HL-60 (cell line): ENCODE results near the gene AXIN1.

Experiments
- DNase-seq, 2 experiments: peaks; one replicate each; pipeline ENCODE4 v3.0.0-alpha.2; 2010 to 2020; ENCODE audit warnings: low read depth in 1 of 2, low spot score in 1 of 2
- H3K27ac ChIP-seq: fragments of 250-450 bp; sonication (Bioruptor Pico); replicated peaks from 2 replicates; pipeline ENCODE4 v1.5.1; 2020; ENCODE audit warnings: mild to moderate bottlenecking, moderate library complexity
- H3K27me3 ChIP-seq: fragments of 250-450 bp; sonication (Bioruptor Pico); 2 replicates; pipeline ENCODE4 v1.5.1; 2021; ENCODE audit warnings: mild to moderate bottlenecking, moderate library complexity; ENCODE audit not compliant: insufficient read depth, poor library complexity, severe bottlenecking
- H3K4me3 ChIP-seq: replicated peaks from 2 replicates; pipeline ENCODE4 v1.5.1; 2011; ENCODE audit warnings: mild to moderate bottlenecking, control low read depth, low read length; ENCODE audit not compliant: insufficient read depth
- GABPA ChIP-seq: IDR thresholded peaks from 2 replicates; pipeline ENCODE4 v1.6.1; 2012; ENCODE audit warnings: low read depth
- POLR2AphosphoS5 ChIP-seq: IDR thresholded peaks from 2 replicates; pipeline ENCODE4 v1.6.1; 2012; ENCODE audit warnings: low read depth
- SPI1 ChIP-seq: IDR thresholded peaks from 2 replicates; pipeline ENCODE4 v1.6.1; 2012; ENCODE audit warnings: low read depth, mild to moderate bottlenecking, borderline replicate concordance
- TF ChIP-seq, protein P1 (sequence below): IDR thresholded peaks from 2 replicates; pipeline ENCODE4 v1.6.1; 2012; ENCODE audit warnings: low read depth; ENCODE audit not compliant: insufficient replicate concordance
- TF ChIP-seq, protein P2 (sequence below): IDR thresholded peaks from one replicate; pipeline ENCODE4 v1.5.1; 2011; ENCODE audit warnings: low read length, control low read depth, inconsistent platforms; ENCODE audit not compliant: insufficient read depth

AXIN1 gene

DNA sequence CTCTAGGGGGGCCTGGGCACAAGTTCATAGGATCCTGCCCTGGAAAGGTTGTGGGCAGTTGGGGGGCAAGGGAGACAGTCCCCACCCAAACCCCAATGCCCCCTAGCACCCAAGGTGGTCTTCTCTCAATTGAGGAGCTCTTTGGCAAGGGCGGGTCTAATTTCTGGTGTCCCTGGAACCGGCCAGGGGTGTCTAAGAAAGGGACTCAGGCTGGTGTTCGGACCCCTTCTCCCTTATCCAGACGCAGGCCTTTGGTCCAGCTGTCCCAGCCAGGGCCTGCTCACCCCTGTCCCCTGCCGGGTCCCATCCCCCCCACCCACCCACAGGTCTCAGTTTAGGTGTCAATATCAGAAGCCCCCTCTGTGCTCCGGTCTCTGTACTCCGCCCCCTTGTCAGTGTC is 73.0 kb downstream of the AXIN1 start:
- H3K4me3 ChIP-seq: no peak overlapping the region

DNA sequence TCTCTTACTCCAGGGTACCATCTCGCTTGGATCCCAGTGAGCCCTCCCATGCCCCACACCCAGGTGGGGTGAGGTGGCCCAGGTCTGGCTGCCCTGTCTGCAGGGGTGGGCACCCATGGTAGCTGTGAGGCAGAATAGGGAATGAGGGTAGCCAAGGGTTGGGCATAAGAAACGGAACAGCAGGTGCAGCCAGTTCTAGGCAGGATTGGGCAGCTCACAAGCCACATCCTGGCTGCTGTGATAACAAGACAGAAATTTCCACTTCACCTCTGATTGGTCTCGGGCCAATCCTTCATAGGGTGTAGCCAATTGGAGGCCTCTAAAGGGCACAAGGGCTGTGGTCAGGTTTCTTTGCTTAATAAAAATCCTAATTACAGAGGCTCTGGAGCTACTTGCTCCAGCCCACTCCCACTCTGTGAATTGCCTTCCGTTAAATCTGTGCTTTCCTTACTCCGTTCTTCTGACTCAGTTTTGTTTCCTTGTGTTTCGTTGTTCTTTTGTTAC is 73.6 kb downstream of the AXIN1 start:
- DNase-seq: peak in 1 of 2 experiments; percentile 47

More for the DNA sequence above, 73.0 kb downstream of the AXIN1 start:
- Histone ChIP-seq H3K27me3 (peaks cover 33% of the 10 kb centered on the region), H3K27ac (no peak overlapping the region)
- TF ChIP-seq, protein P1, sequence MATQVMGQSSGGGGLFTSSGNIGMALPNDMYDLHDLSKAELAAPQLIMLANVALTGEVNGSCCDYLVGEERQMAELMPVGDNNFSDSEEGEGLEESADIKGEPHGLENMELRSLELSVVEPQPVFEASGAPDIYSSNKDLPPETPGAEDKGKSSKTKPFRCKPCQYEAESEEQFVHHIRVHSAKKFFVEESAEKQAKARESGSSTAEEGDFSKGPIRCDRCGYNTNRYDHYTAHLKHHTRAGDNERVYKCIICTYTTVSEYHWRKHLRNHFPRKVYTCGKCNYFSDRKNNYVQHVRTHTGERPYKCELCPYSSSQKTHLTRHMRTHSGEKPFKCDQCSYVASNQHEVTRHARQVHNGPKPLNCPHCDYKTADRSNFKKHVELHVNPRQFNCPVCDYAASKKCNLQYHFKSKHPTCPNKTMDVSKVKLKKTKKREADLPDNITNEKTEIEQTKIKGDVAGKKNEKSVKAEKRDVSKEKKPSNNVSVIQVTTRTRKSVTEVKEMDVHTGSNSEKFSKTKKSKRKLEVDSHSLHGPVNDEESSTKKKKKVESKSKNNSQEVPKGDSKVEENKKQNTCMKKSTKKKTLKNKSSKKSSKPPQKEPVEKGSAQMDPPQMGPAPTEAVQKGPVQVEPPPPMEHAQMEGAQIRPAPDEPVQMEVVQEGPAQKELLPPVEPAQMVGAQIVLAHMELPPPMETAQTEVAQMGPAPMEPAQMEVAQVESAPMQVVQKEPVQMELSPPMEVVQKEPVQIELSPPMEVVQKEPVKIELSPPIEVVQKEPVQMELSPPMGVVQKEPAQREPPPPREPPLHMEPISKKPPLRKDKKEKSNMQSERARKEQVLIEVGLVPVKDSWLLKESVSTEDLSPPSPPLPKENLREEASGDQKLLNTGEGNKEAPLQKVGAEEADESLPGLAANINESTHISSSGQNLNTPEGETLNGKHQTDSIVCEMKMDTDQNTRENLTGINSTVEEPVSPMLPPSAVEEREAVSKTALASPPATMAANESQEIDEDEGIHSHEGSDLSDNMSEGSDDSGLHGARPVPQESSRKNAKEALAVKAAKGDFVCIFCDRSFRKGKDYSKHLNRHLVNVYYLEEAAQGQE: no peak
- no peak for TF ChIP-seq POLR2AphosphoS5
- no peak for TF ChIP-seq GABPA
- TF ChIP-seq, protein P2, sequence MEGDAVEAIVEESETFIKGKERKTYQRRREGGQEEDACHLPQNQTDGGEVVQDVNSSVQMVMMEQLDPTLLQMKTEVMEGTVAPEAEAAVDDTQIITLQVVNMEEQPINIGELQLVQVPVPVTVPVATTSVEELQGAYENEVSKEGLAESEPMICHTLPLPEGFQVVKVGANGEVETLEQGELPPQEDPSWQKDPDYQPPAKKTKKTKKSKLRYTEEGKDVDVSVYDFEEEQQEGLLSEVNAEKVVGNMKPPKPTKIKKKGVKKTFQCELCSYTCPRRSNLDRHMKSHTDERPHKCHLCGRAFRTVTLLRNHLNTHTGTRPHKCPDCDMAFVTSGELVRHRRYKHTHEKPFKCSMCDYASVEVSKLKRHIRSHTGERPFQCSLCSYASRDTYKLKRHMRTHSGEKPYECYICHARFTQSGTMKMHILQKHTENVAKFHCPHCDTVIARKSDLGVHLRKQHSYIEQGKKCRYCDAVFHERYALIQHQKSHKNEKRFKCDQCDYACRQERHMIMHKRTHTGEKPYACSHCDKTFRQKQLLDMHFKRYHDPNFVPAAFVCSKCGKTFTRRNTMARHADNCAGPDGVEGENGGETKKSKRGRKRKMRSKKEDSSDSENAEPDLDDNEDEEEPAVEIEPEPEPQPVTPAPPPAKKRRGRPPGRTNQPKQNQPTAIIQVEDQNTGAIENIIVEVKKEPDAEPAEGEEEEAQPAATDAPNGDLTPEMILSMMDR: no peak
- TF ChIP-seq SPI1: no peak
- no peak for DNase-seq

DNA sequence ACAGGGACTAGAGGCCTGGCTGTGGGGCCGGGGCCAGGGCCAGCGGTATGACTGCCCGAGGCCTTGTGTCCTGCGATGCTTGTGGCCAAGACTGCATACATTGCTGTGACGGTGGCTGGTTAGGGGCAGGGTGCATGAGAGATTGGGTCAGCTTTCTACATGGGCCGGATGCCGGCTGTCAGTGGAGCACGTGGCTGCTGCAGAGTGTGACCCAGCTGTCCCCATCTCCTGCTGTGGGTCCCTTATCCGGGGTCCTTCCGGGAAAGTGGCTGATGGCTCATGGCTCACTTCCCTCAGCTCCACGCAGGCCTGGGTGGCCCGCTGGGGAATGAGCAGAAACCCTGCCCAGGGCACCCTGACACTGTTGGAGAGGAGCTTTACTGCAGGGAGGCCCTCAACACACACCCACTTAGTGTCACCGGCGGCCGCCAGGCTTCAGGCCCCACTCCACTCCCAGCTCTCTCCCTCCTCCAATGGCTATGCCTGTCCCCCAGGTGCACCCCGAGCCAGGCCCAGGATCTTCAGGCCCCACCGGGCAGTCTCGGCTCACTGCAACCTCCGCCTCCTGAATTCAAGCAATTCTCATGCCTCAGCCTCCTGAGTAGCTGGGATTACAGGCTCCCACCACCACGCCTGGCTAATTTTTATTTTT is 76.0 kb downstream of the AXIN1 start:
- no peak for DNase-seq
- peaks cover 35% of the 10 kb centered on the region for H3K27me3 ChIP-seq
- no peak overlapping the region for H3K4me3 ChIP-seq
- no peak for TF ChIP-seq SPI1
- TF ChIP-seq, protein P1: no peak
- H3K27ac ChIP-seq: no peak overlapping the region

More for the DNA sequence above, 73.6 kb downstream of the AXIN1 start:
- Histone ChIP-seq H3K4me3 (no peak overlapping the region), H3K27me3 (peaks cover 36% of the 10 kb centered on the region), H3K27ac (no peak overlapping the region)
- TF ChIP-seq SPI1: no peak
- TF ChIP-seq GABPA: no peak
- TF ChIP-seq, protein P1: no peak

DNA sequence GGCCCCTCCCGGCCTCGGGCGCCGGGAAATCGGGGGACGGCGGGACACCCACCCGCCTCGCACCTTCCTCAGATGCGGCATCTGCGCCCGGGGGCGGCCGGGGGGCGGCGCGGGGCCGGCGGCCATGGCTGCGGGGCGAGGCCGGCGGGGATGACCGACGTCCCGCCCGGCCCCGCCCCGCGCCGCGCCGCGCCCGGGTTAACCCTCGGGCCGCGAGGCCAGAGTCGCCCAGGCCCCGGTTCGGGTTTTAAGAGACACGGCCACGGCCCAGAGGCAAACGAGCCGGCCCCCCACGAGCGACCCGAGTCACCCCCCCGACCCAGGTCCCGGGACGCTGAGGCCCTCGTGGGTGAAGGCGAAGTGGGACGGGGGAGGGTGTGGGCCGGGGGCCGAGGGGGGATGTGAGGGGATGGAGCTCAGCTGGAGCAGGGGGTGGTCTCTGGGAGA is 76.7 kb downstream of the AXIN1 start, which contains the start of gene RGS11:
Gene RGS11, minus strand, starts transcription at position 159 of the 447 bp plus-strand sequence. Its CDS starts 33 bp downstream, at position 126.
- Histone ChIP-seq H3K4me3 (peak within 1 kb of the TSS; percentile 13; the same call in 1 of the 2 replicates), H3K27me3 (peaks cover 28% of the 10 kb centered on the region), H3K27ac (no peak within 1 kb of the TSS)
- DNase-seq: no peak
- TF ChIP-seq, protein P1: no peak
- TF ChIP-seq GABPA (no peak), POLR2AphosphoS5 (no peak), SPI1 (no peak)
- TF ChIP-seq, protein P2: no peak
